Suprapubic skin (tissue), 3 donors: ENCODE measurements around the gene ZFR2.

Source experiments
- POLR2AphosphoS5 ChIP-seq, 3 donors: sonication (generic); formaldehyde crosslinking; IDR thresholded peaks; one replicate each; pipeline ENCODE4 v1.6.1; 2017; ENCODE audit warnings: antibody characterized with exemption in 3 of 3
- TF ChIP-seq, protein P1 (sequence below), 2 donors: fragments of 200-600 bp in 1 of 2; fragments of 450-650 bp in 1 of 2; sonication (generic) in 1 of 2; IDR thresholded peaks; one replicate each; pipeline ENCODE4 v1.5.1; 2016 to 2019; ENCODE audit warnings: antibody characterized with exemption in 2 of 2, mild to moderate bottlenecking in 1 of 2, moderate library complexity in 1 of 2

DNA sequence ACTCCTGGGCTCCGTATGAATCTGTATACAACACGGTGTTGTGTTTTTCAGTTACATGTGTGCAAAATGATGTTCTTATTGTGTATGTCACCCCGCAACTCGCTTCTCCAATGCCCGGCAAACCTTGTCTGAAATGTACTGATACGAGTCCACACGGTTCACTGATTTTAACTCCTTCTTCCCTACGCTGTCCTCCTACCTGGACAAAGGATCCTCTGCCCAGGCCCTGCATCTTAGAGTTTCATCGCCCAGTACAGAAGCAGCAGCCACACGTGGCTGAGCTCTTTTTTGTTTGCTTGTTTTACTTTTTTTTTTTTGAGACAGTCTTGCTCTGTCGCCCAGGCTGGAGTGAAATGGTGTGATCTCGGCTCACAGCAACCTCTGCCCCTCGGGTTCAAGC lies 28.9 kb downstream of the ZFR2 start:
- no peak for TF ChIP-seq POLR2AphosphoS5 (IDR thresholded peaks at IDR 0.05)
- TF ChIP-seq, protein P1, sequence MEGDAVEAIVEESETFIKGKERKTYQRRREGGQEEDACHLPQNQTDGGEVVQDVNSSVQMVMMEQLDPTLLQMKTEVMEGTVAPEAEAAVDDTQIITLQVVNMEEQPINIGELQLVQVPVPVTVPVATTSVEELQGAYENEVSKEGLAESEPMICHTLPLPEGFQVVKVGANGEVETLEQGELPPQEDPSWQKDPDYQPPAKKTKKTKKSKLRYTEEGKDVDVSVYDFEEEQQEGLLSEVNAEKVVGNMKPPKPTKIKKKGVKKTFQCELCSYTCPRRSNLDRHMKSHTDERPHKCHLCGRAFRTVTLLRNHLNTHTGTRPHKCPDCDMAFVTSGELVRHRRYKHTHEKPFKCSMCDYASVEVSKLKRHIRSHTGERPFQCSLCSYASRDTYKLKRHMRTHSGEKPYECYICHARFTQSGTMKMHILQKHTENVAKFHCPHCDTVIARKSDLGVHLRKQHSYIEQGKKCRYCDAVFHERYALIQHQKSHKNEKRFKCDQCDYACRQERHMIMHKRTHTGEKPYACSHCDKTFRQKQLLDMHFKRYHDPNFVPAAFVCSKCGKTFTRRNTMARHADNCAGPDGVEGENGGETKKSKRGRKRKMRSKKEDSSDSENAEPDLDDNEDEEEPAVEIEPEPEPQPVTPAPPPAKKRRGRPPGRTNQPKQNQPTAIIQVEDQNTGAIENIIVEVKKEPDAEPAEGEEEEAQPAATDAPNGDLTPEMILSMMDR (IDR thresholded peaks at IDR 0.05): no peak
